H1 (cell line): ENCODE measurements around the gene PRKAG3. TPM values are rescaled to one million over a fixed set of nuclear protein-coding genes. Genes with fewer than 3 reads are reported as not detected.

Experiments used
- CHD7 ChIP-seq: fragments of 300-600 bp; sonication (generic); IDR thresholded peaks from 2 replicates; pipeline ENCODE4 v1.7.1; 2012; ENCODE audit warnings: low read length, moderate library complexity, mild to moderate bottlenecking, inconsistent platforms; ENCODE audit not compliant: insufficient replicate concordance
- CREB1 ChIP-seq: IDR thresholded peaks from 2 replicates; pipeline ENCODE4 v1.6.1; 2012; ENCODE audit warnings: inconsistent platforms
- KDM1A ChIP-seq: fragments of 200-600, 300-600 bp; sonication (generic); IDR thresholded peaks from 2 replicates; pipeline ENCODE4 v1.7.1; 2016; ENCODE audit warnings: mild to moderate bottlenecking, low read length, borderline replicate concordance
- NANOG ChIP-seq: IDR thresholded peaks from 2 replicates; pipeline ENCODE4 v1.6.1; 2011; ENCODE audit warnings: low read length, low read depth, mild to moderate bottlenecking, inconsistent platforms; ENCODE audit not compliant: insufficient read depth, poor library complexity, severe bottlenecking
- POLR2AphosphoS5 ChIP-seq: IDR thresholded peaks from 2 replicates; pipeline ENCODE4 v1.6.1; 2011; ENCODE audit warnings: low read depth, low read length
- RFX5 ChIP-seq: IDR thresholded peaks from 2 replicates; pipeline ENCODE4 v1.6.1; 2011; ENCODE audit warnings: low read depth, low read length, improper control_type of control experiment, borderline replicate concordance
- SAP30 ChIP-seq: fragments of 300-600 bp; sonication (generic); IDR thresholded peaks from 2 replicates; pipeline ENCODE4 v1.7.1; 2012; ENCODE audit warnings: low read length, moderate library complexity, mild to moderate bottlenecking, inconsistent platforms; ENCODE audit not compliant: insufficient read depth, insufficient replicate concordance
- SP2 ChIP-seq: IDR thresholded peaks from 2 replicates; pipeline ENCODE4 v1.6.1; 2012; ENCODE audit warnings: mild to moderate bottlenecking, low read length, inconsistent platforms
- TAF1 ChIP-seq: IDR thresholded peaks from 2 replicates; pipeline ENCODE4 v1.6.1; 2011; ENCODE audit warnings: mild to moderate bottlenecking, low read depth, low read length
- TEAD4 ChIP-seq: IDR thresholded peaks from 2 replicates; pipeline ENCODE4 v1.6.1; 2012; ENCODE audit warnings: low read depth, low read length, inconsistent platforms, mixed read lengths
- ZNF274 ChIP-seq: IDR thresholded peaks from 2 replicates; pipeline ENCODE4 v1.7.0; 2012; ENCODE audit warnings: low read length, borderline replicate concordance; ENCODE audit errors: extremely low read depth
- polyA plus RNA-seq, 7 experiments: library from polyadenylated mRNA; depleted of rRNA in 3 of 7; stranded (reverse) in 5 of 7; unstranded in 2 of 7; fragments of >200 nt in 5 of 7; fragments of 200-250 nt in 2 of 7; gene quantifications; 1 replicate in 5 of 7; 2 replicates in 1 of 7; 4 replicates in 1 of 7; pipeline versions ENCODE4 v1.2.1 to v1.2.3, GENCODE V29; 2011 to 2013; ENCODE audit warnings: missing spikeins in 2 of 7, mixed read lengths in 2 of 7
- total RNA-seq: library from RNA; stranded (reverse); fragmentation: NEBNext Ultra II Directional; extraction: Animal tissue kit (Norgen Biotek cat#: 25700); gene quantifications from 2 replicates; pipeline ENCODE4 v1.2.1, GENCODE V29; 2021

The PRKAG3 gene
- total and polyA plus RNA-seq, 2 of the 8 experiments (the other 6 are each of a cell fraction or from before 2014, with no cell fraction given), result not detected

- TF ChIP-seq CHD7 (no peak), SAP30 (no peak), CREB1 (no peak), TEAD4 (no peak), POLR2AphosphoS5 (no peak), NANOG (no peak), TAF1 (no peak), ZNF274 (no peak), SP2 (no peak), KDM1A (no peak), RFX5 (no peak)
- TF ChIP-seq, all 59 proteins: peak for 0
These were observed 478 bp upstream of the PRKAG3 start (continued) for GRCh38 chr2:218832081-218832480.
